Activated CD8-positive, alpha-beta memory T cell treated with anti-CD3 and anti-CD28 coated beads for 4 hours (primary cell): ENCODE data around the gene KIF9.
"Not testable (repeated sequence)": the region's sequence is repeated elsewhere in the genome, so short reads cannot be mapped to it uniquely, and the experiment has no call there.

ENCODE experiments used
- DNase-seq, 2 donors: peaks; one replicate each; pipeline ENCODE4 v3.0.0-alpha.2; 2020; ENCODE audit warnings: low read depth in 2 of 2

The KIF9 gene

DNA sequence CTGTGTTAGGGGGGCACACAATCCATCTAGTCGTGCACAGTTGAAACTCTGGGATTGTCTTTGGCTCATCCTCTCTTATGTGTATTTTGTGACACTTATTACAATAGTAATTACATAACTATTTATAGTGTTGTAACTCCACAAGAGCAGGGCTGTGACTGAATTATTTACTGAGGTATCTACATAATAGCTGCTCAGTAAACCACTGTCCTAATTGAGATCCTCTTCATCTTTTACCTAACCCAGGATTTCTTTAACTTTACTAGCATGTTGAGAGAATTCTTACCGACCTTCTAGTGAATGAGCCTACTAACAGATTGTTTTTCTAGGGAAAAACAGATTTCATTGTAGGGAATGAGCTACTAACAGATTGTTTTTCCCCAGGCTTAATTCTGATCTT is 11.2 kb upstream of the KIF9 start:
- DNase-seq: no peak

DNA sequence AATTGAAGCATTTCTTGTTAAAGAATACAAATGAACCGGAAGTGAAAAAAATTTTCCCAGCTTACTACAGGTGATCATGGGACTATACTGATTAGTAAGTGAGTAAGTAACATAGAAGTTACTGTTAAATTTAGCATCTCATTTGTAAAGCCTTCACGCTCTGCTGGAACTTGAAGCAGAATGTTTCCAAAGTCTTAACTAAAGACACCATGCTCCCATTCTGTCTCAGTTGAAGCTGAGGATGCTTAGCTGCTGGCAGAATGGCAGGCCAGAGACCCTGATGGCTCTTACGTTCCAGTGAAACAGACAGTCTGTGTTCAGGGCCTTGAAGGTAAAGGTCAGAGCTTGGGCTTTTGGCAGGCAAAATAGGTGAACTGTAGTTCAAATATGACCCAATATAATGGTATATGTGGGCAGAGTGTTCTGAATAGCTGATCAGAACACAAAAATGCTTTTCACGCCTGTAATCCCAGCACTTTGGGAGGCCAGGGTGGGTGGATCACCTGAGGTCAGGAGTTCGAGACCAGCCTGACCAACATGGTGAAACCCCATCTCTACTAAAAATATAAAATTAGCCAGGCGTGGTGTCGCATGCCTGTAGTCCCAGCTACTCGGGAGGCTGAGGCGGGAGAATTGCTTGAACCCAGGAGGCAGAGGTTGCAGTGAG is 9.3 kb upstream of the KIF9 start:
- not testable (repeated sequence) for DNase-seq

DNA sequence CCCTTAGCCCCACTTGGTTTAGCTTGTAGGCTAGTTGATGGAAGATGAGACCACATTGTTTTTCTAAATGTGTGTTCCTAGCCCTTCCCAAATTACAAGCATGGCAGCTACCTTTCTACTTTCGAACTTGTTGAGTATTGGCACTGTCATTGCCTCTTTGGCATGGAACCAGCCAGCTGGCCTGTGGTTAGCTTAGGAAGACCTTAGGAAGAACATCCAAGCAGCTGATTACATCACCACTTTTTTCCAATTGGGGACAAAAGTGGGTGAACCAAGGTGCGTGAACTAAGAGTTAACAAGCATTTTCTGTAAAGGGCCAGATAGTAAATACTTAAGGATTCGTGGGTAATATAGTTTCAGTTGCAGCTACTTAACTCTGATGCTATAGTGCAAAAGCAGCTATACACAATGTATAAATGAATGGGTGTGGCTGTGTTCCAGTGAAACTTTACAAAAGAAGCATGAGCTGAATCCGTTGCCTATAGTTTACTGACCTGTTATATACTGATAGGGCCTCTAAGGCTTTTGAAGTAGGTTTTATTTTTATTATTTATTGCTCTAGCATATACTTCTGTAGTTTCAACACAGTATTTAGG is 8.7 kb upstream of the KIF9 start:
- no peak for DNase-seq

DNA sequence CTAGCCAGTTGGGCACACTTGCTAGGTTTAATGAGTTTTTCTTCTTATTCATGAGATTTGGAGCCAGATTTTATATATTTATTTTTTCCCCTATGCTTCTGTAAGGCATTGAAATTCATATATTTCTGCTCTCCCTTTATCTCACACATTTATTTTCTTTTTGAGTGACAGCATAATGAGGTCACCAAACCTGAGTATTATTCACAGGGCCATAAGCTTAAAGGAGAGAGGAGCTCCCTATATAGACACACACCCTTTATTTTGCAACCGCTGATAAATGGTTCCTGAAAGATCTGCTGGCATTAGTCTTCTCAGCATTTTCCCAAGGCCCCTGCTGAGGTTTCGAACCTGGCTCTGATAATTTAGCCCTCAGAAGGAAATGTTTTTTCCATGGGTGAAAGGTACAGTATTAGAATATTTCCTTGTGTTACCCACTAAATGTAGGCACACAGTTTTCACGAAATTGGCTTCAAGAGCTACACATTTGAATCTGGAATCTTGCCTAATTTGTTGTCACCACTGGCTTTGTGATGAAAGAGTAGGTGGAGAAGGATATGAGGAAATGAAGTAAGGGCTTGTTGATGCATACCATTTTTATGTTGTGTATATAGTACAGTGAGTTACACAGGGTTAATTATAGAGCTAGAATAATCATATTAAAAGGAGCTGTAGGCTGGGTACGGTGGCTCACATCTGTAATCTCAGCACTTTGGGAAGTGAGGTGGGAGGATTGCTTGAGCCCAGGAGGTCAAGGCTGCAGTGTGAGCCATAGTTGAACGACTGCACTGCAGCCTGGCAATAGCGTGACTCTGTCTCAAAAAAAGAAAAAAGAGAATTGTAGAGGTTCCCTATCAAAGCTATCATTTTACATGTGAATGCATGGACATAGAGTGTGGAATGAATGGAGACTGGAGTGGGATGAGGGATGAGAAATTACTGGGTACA is 6.6 kb upstream of the KIF9 start:
- no peak for DNase-seq

DNA sequence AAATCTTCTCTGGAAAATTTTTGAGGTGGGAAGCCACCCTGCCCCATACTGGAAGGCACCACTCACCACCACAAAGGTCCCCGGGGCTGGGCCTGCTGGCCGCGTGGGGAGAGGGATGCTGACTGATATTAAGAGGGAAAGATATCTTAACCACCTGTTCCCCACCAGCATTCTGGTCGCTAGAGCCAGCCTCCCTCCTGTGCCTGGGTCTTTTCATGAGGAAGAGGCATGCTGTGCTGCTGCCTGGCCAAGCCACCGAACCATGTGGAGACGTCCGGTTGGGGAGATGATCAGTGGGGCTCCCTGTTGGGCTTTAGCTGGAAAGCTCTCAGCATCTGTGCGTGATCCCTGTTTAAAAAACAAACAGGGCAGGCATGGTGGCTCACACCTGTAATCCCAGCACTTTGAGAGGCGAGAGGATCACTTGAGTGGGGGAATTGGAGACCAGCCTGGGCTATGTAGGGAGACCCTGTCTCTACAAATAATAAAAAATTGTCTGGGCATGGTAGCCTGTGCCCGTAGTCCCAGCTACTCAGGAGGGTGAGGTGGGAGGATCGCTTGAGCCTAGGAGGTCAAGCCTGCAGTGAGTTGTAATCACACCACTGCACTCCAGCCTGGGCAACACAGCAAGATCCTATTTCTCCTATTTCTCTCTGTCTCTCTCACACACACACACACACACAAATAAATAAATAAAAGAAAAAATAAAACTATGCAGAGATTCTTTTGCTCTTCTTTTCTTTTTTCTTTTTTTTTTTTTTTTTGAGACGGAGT is 1.2 kb upstream of the KIF9 start:
- DNase-seq: no peak

DNA sequence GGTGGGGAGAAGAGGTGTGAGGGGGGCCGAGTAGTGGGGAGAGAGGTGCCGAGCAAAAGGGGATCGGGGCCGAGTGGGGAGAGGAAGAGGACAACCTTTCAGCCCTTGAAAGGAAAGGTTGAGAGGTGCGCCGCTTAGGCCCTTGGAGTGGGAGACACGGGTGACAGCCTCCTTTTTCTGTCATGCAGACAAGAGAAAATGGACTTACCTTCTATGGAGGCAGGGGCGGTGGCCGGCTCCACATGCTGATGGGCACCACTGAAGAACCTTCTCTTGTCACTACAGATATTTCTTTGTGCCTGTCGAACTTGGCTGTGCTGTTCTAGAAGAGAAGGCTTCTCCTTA is 566 bp upstream of the KIF9 start:
- DNase-seq: no peak

DNA sequence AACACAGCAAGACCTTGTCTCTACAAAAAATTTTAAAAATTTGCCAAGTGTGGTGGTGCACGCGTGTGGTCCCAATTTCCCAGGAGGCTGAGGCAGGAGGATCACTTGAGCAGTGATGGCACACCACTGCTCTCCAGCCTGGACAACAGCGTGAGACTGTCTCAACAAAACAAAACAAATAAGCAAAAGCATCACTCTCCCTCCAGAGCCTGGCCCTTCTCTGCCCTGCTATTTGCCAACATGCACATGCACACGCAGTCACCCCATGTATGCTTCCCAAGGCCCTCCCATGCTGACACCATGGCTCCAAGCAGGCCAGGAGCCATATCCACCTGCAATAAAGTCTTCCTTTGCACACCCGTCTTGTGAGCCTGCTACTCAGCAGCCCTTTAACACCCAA is 2.1 kb downstream of the KIF9 start:
- DNase-seq: no peak

DNA sequence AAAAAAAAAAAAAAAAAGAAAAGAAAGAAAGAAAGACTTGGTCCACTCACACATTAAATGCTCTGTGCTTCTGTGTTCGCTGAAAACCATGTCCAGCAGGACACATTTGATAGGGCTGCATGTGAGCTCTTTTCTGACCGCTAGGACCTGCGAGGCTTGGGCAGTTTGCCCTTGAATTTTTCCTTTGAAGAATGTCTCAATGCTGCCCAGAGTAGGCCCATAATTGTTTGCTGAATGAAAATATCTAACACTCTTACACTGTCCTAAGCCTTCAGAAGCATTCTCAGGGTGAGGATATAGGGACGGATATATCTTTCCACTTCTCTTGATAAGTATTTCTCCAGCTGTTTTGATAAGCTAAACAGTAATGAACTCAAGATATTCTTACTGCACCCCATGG is 6.0 kb downstream of the KIF9 start:
- DNase-seq: no peak

DNA sequence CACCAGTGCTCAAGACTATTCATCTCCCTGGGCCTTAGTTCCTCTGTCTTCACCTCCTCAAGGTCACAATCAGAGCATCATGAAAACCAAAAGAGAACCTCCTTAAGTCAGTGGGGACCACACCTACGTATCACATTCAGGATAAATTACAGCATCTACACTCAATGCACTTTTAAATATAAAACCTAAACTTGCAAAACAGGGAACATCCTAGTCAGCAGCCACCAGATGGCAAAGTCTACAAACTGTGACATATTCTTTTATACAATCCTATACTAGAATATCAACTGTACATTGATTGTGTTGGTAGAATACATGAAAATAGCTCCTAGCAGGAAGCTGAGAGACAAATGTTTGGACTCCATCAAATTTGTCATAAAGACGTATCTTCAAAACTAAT is 7.9 kb downstream of the KIF9 start:
- DNase-seq: no peak

DNA sequence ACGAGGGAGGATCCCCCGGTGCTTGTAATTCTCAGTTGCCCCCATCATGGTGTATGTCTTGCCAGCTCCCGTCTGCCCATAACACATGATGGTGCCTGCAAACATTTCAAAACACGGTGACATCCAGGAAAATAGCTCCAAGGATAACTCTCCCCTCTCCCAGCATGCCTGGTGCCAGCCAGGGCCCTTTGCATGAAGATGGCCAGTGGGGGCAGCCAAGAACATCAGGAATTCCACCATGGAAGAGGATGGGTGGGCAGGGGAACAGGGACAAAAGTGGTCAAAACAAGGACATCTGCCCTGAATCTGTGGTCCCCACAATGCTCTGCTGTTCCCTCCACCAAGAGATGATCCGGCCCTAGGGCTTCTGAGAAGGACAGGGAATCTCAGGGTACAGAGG is 9.0 kb downstream of the KIF9 start:
- no peak for DNase-seq

DNA sequence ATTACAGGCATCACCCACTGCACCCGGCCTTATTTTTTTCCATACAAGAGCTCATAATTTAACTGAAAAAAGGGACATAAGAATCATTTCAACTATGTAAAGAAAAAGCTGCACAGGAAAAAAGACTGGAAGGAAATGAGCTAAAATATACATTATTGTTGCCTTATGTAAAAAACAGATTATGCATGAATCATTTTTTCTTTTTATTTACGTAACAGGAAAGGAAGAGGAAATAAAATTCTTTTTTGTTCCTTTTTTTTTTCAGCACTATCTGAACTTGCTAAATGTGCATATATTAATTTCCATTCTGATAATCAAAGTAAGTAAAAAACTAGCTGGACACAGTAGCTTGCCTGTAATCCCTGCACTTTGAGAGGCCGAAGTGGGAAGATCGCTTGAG is 12.1 kb downstream of the KIF9 start:
- DNase-seq: no peak

DNA sequence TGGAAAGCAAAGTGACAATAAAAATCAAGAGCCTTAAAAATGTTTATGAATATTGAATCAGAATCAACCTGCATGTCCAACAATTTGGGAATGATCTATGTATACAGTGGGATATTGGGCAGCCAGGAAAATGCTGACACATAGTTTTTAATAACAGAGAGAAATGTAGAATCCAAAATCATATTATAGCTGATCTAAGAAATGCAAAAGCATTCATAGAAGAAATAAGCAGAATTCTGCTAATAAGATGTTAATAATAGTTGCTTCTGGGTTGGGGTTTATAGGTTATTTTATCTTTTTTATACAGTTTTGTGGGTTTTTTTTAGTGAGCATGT is 15.1 kb downstream of the KIF9 start:
- DNase-seq: no peak

DNA sequence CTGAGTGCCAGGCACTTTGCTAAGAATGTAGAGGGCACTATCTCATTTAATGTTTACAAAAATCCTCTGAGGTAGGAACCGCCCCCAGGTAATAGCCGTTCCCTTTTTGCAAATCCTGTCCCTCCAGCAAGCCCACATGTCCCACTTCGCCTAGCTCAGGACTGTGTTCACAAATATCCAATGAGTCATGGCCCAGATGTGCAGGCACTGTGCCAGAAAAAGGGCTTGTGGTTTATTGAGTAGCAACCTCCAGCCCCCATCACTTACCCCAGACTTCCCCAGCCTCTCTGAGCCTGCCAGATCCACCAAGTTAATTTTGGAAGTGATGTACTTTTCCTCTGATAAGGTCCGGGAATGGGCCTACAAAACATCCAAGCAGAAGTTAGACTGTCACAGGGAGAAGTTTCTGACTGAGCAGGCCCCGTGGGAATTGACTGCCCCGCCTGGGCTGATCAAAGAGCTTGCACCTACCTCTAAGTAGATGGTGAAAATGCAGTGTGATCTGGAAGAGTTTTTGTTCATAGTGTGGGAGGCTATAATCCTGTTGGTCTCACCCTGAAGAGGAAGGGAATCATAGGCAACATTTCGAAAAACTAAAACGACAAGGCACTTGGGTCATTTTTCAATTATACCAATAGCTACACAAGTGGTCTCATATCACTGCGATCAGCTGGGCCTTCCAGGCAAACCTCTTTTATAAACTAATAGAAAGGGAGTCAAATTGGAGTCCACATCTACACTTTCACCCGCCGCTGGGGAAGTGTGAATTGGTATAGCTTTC is 15.7 kb downstream of the KIF9 start:
- peak in 1 of 2 donors; percentile 29 for DNase-seq

DNA sequence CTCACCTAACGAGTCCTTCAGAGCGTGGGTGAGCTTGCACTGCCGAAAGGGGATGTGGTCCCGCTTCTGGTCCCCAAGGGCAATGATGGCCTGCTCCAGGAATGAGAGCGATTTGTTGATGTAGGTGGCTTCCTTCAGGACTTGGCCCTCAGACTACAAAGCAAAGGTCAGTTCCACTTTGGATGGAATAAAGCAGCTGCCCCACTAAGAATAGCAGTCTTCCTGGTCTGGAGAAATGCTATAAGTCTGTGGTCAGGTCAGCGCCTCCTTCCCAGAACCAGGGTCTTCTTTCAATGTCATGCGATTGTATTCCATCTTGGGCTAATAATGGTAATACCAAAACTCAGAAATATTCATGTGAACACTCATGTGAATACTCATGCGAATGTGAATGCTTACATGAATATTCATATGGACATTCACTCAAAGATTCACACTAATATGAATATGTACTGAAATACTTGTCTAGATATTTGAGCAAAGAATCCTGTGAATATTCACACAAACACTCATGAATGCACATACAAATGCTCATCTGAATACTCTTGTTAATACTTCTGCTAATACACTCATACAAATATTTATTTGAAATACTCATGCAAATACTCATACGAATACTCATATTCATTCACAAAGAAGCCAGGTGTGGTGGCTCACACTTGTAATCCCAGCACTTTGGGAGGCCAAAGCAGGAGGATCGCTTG is 16.7 kb downstream of the KIF9 start:
- no peak for DNase-seq

DNA sequence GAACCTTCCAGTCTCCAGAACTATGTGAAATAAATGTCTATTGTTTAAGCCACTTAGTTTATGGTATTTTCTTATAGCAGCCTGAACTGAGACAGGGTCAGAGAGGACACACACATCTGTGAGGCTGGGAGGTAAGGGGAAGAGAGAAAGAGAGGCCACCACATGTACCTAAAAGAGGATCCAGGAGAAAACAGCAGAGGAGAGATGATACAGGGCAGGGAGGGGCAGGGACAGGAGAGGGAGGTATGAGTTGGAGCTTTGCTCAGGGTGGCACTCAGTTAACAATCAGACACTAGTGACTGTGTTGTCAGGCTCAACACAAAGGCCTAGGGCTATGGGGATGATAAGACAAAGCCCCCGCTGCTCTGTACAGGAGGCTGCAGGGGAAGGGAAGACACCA is 17.6 kb downstream of the KIF9 start:
- DNase-seq: no peak

DNA sequence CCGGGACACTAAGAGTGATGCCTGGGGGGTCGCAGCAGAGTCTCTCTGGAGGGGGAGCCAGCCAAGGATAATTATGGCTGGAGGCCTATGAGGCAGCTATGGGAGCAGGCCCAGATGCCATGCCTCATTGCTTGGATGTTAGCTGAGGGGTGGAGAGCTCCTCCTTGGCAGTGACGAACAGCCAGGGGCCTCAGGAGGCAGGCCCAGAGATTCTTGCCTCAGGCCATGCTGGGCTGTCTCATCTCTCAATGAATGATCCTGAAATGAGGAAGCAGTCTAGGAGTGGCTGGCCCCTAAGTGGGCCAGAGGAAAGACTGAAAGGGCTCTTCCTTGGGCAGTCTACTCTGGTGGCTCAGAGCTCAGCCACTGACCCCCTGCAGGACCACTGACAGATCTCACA is 21.3 kb downstream of the KIF9 start:
- no peak for DNase-seq

DNA sequence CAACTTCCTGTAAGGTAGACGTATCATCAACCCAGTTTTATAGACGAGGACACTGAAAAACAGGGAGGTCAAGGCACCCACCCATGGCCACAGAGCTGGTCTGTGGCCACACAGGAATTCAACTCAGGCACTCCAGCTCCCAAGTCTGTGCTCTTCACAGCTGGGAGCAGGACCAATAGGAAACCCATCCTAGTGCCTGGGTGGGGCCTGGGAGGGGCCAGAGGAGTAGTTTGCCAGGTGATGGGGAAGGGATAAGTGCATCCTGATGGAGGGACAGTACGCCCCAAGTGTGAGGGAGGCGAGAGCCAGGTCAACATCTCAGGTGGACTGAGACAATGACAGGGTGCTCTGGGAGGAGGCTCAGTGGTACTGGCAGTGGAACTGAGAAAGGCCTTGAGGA is 22.0 kb downstream of the KIF9 start:
- no peak for DNase-seq

DNA sequence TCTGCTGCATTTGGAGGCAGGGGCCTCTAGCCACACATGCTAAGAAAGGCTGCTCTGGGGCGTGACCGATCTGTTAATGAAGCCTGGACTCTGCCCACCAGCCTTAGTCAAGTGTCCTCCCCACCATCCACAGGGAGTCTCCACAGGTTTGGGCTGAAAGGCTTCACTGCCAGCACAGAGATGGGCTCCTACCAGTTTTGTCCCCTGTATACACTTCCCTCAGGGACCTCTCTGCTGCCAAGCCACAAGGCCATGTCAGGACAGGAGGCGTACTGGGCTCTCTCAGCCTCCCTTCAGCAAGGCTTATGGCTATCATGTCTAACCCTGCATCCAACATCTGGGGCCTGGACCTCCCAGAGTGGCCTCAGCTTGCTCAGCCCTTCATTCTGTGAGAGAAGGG is 23.5 kb downstream of the KIF9 start:
- no peak for DNase-seq

DNA sequence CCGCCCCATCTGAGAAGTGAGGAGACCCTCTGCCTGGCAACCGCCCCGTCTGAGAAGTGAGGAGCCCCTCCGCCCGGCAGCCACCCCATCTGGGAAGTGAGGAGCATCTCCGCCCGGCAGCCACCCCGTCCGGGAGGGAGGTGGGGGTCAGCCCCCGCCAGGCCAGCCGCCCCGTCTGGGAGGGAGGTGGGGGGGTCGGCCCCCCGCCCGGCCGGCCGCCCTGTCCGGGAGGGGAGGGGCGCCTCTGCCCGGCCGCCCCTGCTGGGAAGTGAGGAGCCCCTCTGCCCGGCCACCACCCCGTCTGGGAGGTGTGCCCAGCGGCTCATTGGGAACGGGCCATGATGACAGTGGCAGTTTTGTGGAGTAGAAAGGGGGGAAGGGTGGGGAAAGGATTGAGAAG is 26.3 kb downstream of the KIF9 start:
- not testable (repeated sequence) for DNase-seq

DNA sequence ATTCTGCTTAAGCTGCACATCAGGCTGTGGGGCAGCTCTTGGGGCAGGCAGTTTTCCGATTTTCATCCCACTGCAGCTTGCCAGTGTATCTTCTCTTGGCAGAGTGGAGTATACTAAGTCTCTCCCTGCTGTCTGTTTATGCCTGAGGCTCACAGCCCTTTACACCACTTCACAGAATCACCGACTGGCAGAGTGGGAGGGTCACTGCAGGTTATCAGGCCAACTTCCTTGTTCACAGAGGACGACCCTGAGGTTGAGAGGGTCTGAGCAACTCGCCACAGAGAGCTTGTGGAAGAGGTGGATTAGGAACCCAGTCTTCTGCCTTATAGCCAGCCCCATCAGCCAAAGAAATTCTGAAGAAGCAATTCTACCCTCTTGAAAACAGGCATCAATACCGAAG is 30.9 kb downstream of the KIF9 start:
- DNase-seq: no peak

DNA sequence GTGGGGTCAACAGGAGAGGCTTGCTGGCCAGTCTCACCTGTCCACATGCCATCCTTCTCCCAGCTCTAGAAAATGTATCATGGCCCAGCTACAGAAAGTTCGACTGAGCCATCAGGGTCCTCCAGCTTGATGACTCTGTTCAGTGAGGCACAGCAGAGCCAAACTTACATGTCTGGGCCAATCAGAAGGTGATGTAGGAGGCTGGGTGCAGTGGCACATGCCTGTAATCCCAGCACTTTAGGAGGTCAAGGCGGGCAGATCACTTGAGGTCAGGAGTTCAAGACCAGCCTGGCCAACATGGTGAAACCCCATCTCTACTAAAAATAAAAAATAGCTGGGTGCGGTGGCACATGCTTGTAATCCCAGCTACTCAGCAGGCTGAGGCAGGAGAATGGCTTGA is 31.5 kb downstream of the KIF9 start:
- not testable (repeated sequence) for DNase-seq
